Sigmoid colon (tissue), 4 donors: ENCODE measurements around the gene SLC9A8.

Source experiments
- EP300 ChIP-seq, 4 donors: sonication (generic); formaldehyde crosslinking; IDR thresholded peaks; one replicate each; pipeline ENCODE4 v1.6.1; 2017; ENCODE audit warnings: antibody characterized with exemption in 4 of 4
- POLR2A ChIP-seq, 2 donors: fragments of 450-650 bp; IDR thresholded peaks; one replicate each; pipeline ENCODE4 v1.6.1; 2016; ENCODE audit warnings: antibody characterized with exemption in 2 of 2, mild to moderate bottlenecking in 2 of 2, moderate library complexity in 2 of 2
- POLR2AphosphoS5 ChIP-seq, 4 donors: sonication (generic); formaldehyde crosslinking; IDR thresholded peaks; one replicate each; pipeline ENCODE4 v1.6.1; 2017; ENCODE audit warnings: antibody characterized with exemption in 4 of 4
- TF ChIP-seq, protein P1 (sequence below), 4 experiments: fragments of 450-650 bp in 3 of 4; fragments of 200-600 bp in 1 of 4; IDR thresholded peaks; one replicate each; pipeline ENCODE4 v1.5.1; 2016 to 2019; ENCODE audit warnings: antibody characterized with exemption in 4 of 4, mild to moderate bottlenecking in 3 of 4, moderate library complexity in 2 of 4

DNA sequence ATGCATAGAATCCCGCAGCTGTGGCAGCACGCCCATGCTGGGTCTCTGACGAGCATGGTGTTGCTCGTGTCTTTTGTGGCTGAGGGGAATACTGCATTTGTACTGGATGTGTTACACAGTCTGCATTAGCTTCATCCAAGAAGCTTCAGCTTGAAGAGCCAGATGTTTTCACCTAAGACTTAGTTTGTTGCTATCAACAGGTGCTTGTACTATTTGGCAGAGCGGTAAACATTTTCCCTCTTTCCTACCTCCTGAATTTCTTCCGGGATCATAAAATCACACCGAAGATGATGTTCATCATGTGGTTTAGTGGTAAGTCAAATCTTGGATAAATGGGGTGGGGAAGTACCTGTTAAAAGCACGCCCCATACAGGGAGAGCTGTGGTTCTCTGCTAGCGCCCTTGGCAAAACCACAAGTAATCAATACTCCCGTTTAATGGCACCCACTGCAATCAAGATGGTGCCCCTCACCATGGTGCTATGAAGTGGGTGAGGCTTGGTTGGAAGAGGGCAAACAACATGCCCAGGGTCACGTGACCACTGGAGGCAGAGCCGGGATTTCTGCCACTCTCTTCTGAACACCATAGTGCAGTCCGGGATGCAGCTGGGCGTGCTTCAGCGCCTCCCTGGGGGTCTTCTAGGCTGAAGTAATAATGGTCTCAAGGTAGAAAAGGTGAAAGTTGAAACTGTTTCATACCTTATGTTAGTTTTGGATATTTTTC is 68.3 kb downstream of the SLC9A8 start:
- no peak for TF ChIP-seq EP300 (IDR thresholded peaks at IDR 0.05)
- no peak for TF ChIP-seq POLR2A (IDR thresholded peaks at IDR 0.05)
- TF ChIP-seq, protein P1, sequence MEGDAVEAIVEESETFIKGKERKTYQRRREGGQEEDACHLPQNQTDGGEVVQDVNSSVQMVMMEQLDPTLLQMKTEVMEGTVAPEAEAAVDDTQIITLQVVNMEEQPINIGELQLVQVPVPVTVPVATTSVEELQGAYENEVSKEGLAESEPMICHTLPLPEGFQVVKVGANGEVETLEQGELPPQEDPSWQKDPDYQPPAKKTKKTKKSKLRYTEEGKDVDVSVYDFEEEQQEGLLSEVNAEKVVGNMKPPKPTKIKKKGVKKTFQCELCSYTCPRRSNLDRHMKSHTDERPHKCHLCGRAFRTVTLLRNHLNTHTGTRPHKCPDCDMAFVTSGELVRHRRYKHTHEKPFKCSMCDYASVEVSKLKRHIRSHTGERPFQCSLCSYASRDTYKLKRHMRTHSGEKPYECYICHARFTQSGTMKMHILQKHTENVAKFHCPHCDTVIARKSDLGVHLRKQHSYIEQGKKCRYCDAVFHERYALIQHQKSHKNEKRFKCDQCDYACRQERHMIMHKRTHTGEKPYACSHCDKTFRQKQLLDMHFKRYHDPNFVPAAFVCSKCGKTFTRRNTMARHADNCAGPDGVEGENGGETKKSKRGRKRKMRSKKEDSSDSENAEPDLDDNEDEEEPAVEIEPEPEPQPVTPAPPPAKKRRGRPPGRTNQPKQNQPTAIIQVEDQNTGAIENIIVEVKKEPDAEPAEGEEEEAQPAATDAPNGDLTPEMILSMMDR (IDR thresholded peaks at IDR 0.05), result no peak
- TF ChIP-seq POLR2AphosphoS5 (IDR thresholded peaks at IDR 0.05), result no peak
